IPS-20b (cell line): Measurements from ENCODE around the gene TRIM25.
A peak's percentile ranks its signal among the peaks of the same experiment; 100 is the strongest.
"Not testable (repeated sequence)": the region's sequence is repeated elsewhere in the genome, so short reads cannot be mapped to it uniquely, and the experiment has no call there.

Experiments
- H3K27ac ChIP-seq: one replicate; pipeline ENCODE4 v1.5.1; 2013; ENCODE audit warnings: low read length
- H3K27me3 ChIP-seq: 2 replicates; pipeline ENCODE4 v1.6.1; 2013; ENCODE audit warnings: mild to moderate bottlenecking, low read length, inconsistent platforms; ENCODE audit not compliant: insufficient read depth
- H3K36me3 ChIP-seq: 2 replicates; pipeline ENCODE4 v1.6.1; 2013; ENCODE audit warnings: low read depth, mild to moderate bottlenecking, inconsistent platforms, low read length, moderate library complexity; ENCODE audit not compliant: insufficient read depth
- H3K4me1 ChIP-seq: 2 replicates; pipeline ENCODE4 v1.6.1; 2013; ENCODE audit warnings: mild to moderate bottlenecking, control low read depth, inconsistent platforms, low read length, moderate library complexity; ENCODE audit not compliant: insufficient read depth
- H3K4me3 ChIP-seq: 2 replicates; pipeline ENCODE4 v1.5.1; 2013; ENCODE audit warnings: mild to moderate bottlenecking, low read length, inconsistent platforms
- H3K9ac ChIP-seq: 2 replicates; pipeline ENCODE4 v1.6.1; 2013; ENCODE audit warnings: low read depth, mild to moderate bottlenecking, inconsistent platforms, low read length, moderate library complexity
- H3K9me3 ChIP-seq: 2 replicates; pipeline ENCODE4 v1.6.1; 2013; ENCODE audit warnings: mild to moderate bottlenecking, low read depth, low read length, inconsistent platforms; ENCODE audit not compliant: insufficient read depth

Gene TRIM25, protein sequence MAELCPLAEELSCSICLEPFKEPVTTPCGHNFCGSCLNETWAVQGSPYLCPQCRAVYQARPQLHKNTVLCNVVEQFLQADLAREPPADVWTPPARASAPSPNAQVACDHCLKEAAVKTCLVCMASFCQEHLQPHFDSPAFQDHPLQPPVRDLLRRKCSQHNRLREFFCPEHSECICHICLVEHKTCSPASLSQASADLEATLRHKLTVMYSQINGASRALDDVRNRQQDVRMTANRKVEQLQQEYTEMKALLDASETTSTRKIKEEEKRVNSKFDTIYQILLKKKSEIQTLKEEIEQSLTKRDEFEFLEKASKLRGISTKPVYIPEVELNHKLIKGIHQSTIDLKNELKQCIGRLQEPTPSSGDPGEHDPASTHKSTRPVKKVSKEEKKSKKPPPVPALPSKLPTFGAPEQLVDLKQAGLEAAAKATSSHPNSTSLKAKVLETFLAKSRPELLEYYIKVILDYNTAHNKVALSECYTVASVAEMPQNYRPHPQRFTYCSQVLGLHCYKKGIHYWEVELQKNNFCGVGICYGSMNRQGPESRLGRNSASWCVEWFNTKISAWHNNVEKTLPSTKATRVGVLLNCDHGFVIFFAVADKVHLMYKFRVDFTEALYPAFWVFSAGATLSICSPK

DNA sequence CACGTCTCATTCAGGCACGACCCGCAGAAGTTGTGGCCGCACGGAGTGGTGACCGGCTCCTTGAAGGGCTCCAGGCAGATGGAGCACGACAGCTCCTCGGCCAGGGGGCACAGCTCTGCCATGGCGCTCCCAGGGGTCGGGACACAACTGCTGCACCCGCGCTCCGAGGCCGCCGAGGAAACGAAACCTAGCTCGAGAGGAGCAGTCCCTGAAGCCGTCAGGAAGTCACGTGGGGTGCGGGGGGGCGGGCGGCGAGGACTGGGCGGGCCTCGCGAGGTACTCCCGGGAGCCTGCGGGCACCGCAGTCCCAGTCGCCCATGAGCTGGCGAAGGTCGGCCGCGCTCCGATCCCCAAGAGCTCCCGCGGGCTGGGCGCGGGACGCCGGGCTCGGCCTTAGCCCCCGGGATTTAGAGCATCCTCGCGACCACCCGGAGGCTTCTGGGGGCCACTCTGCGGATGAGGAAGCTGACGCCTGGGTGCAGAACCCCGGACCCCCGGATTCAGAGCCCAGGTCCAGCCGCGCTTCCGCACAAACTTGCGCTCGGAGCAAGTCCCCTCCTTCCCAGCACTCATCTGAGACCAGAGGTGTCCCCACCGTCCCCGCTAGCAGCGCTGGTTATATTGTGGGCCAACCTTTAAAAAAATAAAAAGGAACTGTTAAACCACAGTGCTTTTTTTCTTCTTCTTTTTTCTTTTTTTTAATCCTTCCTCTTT, at the start of gene TRIM25:
TRIM25 (minus strand) TSS at position 183 of the 714 bp plus-strand sequence; CDS start at position 122, 61 bp downstream.
- H3K4me1 ChIP-seq: no peaks in the 10 kb centered on the region
- peak within 1 kb of the TSS; percentile 77; the same call in 1 of the 2 replicates for H3K9ac ChIP-seq
- no peaks in the 10 kb centered on the region for H3K36me3 ChIP-seq
- peaks cover 38% of the 10 kb centered on the region for H3K27me3 ChIP-seq
- H3K4me3 ChIP-seq: peak within 1 kb of the TSS; percentile 84
- H3K27ac ChIP-seq: no peak within 1 kb of the TSS
- H3K9me3 ChIP-seq: no peaks in the 10 kb centered on the region

DNA sequence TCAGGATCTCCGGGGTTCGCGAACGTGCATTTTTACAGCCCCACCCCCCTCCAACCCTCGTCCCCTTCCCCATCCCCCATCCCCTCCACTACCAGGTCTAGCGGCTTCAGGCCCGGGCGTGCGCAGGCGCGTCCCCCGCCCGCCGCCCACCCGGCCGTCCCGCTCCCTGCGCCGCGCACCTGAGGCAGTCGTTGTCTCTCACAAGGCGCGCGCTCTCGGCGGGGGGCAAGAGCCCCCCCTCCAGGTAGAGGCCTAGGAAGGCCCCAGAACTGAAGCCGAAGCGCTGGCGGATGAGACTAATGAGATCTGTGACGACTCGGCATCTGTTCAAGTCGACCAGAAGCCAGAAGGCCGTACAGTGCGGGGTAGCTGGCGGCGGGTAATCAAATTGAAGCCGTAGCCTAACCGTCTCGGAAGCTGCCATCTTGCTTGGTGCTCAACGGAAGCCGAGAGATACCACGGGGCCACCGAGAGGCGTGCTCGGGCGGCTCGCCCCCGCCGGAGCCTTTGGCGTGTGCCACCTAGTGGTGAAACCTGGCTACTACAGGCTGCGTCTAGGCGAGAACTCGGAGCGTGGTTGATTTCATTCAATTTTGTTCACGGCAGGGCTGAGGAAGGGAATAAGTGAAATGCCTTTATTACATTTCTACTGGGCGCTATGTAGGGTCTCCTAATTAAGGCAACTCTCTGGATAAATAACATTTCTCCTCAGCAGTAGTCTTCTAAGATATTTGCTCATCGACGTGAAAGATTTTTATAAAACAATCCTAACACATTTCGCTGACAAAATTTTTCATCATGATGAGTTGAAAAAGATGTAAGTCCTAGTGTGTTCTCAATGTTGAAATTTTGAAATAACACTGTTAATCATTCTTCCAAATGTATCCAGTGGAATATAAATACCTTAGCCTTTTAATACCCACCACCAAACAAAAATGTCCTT, 47.0 kb upstream of the TRIM25 start, which contains the start of gene COIL:
COIL (minus strand) TSS at position 455 of the 943 bp plus-strand sequence; CDS start at position 424, 31 bp downstream.
- H3K27ac ChIP-seq: peak within 1 kb of the TSS; percentile 98
- H3K9ac ChIP-seq: peak within 1 kb of the TSS; percentile 99
- H3K9me3 ChIP-seq: no peaks in the 10 kb centered on the region
- H3K36me3 ChIP-seq: no peaks in the 10 kb centered on the region
- no peaks in the 10 kb centered on the region for H3K27me3 ChIP-seq
- 0 out of 2 replicates have a peak, but pooled peaks cover 3% of the 10 kb centered on the region for H3K4me1 ChIP-seq
- peak within 1 kb of the TSS; percentile 95 for H3K4me3 ChIP-seq

DNA sequence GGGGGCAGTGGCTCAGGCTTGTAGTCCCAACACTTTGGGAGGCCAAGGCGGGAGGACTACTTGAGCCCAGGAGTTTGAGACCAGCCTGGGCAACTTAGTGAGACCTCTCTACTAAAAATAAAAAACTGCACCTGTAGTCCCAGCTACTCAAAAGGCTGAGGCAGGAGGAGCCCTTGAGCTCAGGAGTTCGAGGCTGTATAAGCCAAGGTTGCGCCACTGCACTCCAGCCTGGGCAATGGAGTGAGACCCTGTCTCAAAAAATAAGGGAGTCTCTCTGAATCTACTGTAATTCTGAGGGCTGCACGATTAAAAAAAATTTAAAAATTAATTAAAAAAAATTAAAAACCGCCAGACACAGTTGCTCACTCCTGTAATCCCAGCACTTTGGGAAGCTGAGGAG, 43.1 kb upstream of the TRIM25 start:
- Histone ChIP-seq H3K36me3 (0 out of 2 replicates have a peak, but pooled peaks cover 7% of the 10 kb centered on the region), H3K27ac (no peak overlapping the region), H3K9me3 (no peaks in the 10 kb centered on the region), H3K4me1 (0 out of 2 replicates have a peak, but pooled peaks cover 3% of the 10 kb centered on the region), H3K9ac (no peak overlapping the region), H3K27me3 (no peaks in the 10 kb centered on the region), H3K4me3 (no peak overlapping the region)

DNA sequence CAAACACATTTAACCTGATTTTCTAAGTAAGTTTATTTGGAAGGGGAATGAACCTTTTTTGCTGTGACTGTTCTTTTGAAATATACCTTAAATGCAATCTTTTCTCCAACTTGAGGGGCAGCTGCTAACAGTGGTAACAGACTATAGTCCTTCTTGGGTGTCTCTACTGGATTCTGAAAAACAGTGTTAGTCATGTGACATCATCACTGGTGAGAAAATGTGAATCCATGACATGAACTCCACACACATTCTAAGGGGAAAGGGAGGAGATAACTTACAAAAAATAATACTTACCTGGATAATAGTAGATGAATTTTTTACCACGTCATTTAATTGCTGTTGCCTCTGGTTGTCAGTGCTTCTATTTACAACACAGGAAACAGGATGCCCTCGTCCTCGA, 35.7 kb upstream of the TRIM25 start:
- no peak overlapping the region for H3K27ac ChIP-seq
- H3K36me3 ChIP-seq: peaks cover 55% of the 10 kb centered on the region
- no peaks in the 10 kb centered on the region for H3K9me3 ChIP-seq
- H3K4me1 ChIP-seq: no peaks in the 10 kb centered on the region
- no peaks in the 10 kb centered on the region for H3K27me3 ChIP-seq
- H3K4me3 ChIP-seq: no peak overlapping the region
- H3K9ac ChIP-seq: no peak overlapping the region

DNA sequence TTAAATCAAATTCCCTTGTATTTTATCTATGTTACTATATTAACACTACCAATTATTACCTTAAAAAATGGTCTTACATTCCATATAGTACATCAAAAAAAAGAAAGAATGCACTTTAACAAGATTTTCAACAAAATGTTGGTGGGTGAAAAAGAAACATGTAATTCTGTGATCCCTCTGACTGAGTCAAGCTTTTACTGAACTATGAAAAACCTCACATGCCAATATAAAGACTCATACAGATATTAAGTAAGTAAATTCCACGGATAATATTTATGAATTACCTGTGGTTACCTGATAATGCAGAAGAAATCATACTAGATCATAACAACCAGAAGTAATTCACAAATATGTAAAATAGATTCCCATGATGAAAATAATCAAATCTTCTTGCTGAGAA, 34.6 kb upstream of the TRIM25 start:
- Histone ChIP-seq H3K9me3 (no peaks in the 10 kb centered on the region), H3K4me1 (no peaks in the 10 kb centered on the region), H3K4me3 (no peak overlapping the region), H3K36me3 (peaks cover 61% of the 10 kb centered on the region), H3K27me3 (no peaks in the 10 kb centered on the region), H3K9ac (no peak overlapping the region), H3K27ac (no peak overlapping the region)

DNA sequence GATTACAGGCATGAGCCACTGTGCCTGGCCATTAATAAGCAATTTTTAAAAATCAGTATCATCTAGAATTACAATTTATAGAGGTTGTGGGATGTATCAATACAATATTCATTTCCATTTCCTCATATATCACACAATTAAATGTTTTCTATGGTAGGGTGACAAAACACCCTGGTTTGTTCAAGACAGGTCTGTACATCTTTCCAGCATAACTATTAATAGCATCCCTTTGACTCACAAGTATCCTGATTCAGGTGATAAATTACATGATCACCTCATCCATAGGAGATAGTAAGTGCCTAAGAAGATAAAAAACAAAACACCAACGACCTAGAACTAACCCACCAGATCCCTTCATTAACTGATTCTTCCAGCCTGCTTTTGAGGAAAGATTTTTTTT, 33.9 kb upstream of the TRIM25 start:
- Histone ChIP-seq H3K9ac (no peak overlapping the region), H3K4me1 (no peaks in the 10 kb centered on the region), H3K36me3 (peaks cover 65% of the 10 kb centered on the region), H3K9me3 (no peaks in the 10 kb centered on the region), H3K27ac (no peak overlapping the region), H3K4me3 (no peak overlapping the region), H3K27me3 (no peaks in the 10 kb centered on the region)

DNA sequence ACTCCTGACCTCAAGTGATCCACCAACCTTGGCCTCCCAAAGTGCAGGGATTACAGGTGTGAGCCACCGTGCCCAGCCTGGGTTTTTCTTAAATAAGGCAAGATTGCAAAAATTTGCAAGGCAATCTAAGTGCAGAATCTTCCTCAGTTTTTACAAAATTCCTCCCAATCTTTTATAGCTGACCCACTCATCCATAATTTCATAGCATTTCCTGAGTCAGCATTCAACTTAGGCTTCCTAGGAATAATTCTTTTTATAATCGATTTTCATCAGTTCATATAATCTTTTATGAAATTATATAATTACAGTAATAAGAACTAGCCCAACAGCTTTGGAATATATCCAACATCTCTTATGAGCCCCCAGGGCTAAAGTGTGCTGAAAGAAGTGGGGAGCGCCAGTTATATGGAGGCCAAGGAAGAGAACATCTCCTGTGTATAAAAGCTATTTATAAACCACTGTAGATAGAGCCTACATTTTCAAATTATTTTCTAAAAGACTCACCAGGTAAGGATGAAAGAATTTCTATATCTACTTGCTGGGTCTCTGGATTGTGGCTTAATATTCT, 32.2 kb upstream of the TRIM25 start:
- Histone ChIP-seq H3K9me3 (no peaks in the 10 kb centered on the region), H3K4me1 (no peaks in the 10 kb centered on the region), H3K9ac (no peak overlapping the region), H3K36me3 (peaks cover 79% of the 10 kb centered on the region), H3K27ac (no peak overlapping the region), H3K27me3 (no peaks in the 10 kb centered on the region), H3K4me3 (no peak overlapping the region)

DNA sequence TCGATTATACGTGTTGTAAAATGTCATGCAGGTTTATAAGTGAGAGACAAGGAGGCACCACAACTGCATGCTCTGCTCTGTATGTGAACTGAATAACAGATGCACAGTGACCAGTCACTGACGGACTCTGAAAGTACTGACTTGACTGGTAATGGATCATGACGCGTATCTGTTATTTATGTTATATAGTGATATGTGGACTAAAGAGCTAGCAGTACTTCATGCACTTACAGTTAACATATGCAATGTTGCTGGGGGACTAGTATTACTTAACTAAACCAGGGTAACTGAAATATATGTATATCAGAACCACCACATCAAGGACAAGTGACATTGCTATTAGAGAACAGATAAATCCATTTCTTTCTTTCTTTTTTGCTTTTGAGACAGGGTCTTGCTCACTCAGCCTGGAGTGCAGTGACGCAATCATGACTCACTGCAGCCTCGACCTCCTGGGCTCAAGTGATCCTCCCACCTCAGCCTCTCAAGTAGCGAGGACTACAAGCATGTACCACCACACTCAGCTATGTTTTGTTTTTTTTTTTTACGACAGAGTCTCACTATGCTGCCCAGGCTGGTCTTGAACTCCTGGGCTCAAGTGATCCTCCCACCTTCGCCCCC, 29.8 kb upstream of the TRIM25 start:
- H3K4me1 ChIP-seq: no peaks in the 10 kb centered on the region
- no peak overlapping the region for H3K27ac ChIP-seq
- no peak overlapping the region for H3K4me3 ChIP-seq
- H3K9ac ChIP-seq: no peak overlapping the region
- H3K9me3 ChIP-seq: no peaks in the 10 kb centered on the region
- peaks cover 73% of the 10 kb centered on the region for H3K36me3 ChIP-seq
- no peaks in the 10 kb centered on the region for H3K27me3 ChIP-seq

DNA sequence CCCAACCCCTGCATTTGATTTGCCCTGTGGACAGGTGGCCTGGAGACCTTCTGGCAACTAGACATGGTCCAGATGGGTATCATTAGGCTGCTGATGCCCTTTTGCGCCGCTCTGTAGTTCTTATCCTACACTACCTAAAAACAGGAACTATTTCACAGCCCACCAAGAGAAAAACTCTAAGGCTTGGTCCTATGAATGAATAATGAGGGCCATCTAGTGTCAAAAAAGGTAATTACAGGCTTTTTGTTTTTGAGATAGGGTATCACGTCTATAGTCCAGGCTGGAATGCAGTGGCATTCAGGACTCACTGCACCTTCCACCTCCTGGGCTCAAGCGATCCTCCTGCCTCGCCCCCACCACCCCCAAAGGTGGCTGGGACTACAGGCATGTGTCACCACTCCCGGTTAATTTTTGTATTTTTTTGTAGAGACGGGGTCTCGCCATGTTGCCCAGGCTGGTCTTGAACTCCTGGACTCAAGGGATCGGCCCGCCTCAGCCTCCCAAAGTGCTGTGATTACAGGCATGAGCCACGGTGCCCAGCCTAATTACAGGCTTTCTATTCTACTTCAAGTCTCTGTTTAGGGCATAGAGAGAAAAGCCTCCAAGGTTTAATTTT, 26.1 kb upstream of the TRIM25 start:
- Histone ChIP-seq H3K27ac (no peak overlapping the region), H3K9me3 (no peaks in the 10 kb centered on the region), H3K9ac (no peak overlapping the region), H3K27me3 (no peaks in the 10 kb centered on the region), H3K4me1 (no peaks in the 10 kb centered on the region), H3K4me3 (no peak overlapping the region), H3K36me3 (peaks cover 77% of the 10 kb centered on the region)

DNA sequence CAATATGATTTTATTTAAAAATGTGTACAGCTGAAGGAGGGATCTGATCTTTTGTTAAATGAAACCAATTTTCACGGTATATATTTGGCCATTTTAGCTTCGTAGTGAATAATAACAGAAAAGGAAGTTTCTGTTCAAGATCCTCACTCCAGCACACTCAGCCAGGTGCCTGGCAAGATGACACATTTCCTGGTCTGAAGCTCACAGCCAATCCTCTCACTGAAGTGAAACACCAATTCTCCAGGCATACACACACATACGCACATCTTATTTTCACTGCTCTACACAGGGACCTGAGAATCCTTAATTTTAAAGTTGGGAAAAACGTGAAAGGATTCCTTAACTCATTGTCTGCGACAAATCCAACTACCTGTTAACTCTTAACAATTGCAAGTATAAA, 24.4 kb upstream of the TRIM25 start:
- not testable (repeated sequence) for H3K27ac ChIP-seq, H3K4me3 ChIP-seq, H3K9me3 ChIP-seq, H3K9ac ChIP-seq, H3K27me3 ChIP-seq, H3K4me1 ChIP-seq
- peaks cover 72% of the 10 kb centered on the region for H3K36me3 ChIP-seq
